Amniotic stem cell (primary cell): ENCODE results near the gene S1PR5.
"Not testable (repeated sequence)": the region's sequence is repeated elsewhere in the genome, so short reads cannot be mapped to it uniquely, and the experiment has no call there.

Source experiments
- DNase-seq: peaks from one replicate; lab custom pipeline; 2025; lab: John Stamatoyannopoulos, UW

Gene S1PR5

DNA sequence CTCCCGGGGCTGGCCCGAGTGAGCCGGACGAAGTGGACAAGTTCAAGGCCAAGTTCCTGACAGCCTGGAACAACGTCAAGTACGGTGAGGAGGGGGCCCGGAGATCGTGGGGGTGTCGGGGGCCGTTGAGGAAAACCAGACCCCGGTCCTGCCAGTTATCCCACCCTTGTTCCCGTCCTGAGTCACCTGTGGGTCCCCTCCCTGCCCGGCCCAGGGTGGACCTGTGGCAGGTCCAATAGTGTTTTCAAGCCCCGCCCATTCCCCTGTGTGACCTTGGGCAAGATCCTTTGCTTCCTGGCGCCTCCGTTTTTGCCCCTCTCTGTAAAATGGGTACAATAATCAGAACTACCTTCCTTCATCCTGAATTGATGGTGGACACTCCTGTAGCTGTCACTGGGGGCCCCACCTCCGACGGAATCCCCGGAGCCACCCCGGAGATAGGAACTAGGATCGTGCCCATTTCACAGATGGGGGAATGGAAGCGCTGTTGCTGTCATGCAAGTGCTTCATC is 27.1 kb upstream of the S1PR5 start:
- no peak for DNase-seq

DNA sequence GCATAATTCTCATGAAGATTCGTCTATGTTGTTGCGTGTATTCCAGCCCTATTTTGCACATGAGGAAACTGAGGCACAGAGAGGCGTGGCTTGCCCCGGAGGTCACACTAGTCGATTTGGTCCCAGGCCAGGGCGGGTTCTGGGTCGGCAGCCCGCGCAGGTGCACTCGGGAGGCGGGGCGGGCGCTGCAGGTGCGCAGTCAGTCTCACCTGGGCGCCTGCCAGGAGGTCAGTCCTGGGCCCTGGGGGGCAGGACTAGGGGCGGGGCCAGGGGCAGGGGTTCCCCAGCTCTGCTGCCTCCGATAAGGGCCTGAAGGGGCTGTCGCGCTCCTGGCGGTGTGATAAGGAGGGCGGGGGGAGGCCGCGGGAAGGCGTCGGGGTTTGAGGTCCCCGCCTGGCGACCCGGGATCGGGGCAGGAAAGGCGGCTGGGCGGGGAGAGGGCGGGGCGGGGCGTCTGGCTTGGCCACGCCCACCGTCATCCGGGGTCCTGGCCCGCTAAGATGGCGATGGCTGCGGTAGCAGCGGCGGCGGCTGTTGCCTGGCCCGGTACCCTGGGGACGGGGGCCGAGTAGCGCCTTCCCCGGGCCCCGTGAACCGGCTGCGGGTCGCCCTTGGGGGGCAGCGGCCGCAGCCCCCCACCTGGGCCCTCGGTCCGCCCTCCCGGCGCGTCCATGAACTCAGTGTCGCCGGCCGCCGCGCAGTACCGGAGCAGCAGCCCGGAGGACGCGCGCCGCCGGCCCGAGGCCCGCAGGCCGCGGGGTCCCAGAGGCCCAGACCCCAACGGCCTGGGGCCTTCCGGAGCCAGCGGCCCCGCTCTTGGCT is 26.4 kb upstream of the S1PR5 start, which contains the start of gene ATG4D:
ATG4D (plus strand) TSS at position 485 of the 822 bp plus-strand sequence; CDS start at position 672, 187 bp downstream.
- peak; percentile 55 for DNase-seq

DNA sequence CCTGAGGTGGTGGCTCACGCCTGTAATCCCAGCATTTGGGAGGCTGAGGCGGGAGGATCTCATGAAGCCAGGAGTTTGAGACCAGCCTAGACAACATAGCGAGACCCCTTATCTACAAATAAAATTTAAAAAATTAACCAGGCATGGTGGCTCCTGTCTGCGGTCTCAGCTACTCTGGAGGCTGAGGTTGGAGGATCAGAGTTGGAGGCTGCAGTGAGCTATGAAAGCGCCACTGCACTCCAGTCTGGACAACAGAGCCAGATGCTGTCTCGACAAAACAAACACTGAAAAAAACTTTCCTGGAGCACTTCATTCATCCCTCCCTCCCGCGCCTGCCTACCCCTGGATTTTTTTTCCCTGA is 25.8 kb upstream of the S1PR5 start:
- DNase-seq = no peak

DNA sequence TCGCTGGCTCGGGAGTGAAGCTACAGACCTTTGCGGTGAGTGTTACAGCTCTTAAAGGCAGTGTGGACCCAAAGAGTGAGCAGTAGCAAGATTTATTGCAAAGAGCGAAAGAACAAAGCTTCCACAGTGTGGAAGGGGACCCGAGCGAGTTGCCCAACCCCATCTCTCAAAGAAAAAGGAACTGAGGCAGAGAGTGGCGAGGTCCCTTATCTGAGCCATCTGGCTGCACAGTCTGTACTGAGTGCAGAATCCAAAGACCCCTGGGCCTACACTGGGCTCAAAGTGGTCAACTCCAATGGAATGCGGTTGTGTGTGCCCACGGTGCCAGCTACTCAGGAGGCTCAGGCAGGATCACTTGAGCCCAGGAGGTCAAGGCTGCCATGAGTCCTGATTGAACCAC is 21.8 kb upstream of the S1PR5 start:
- not testable (repeated sequence) for DNase-seq

DNA sequence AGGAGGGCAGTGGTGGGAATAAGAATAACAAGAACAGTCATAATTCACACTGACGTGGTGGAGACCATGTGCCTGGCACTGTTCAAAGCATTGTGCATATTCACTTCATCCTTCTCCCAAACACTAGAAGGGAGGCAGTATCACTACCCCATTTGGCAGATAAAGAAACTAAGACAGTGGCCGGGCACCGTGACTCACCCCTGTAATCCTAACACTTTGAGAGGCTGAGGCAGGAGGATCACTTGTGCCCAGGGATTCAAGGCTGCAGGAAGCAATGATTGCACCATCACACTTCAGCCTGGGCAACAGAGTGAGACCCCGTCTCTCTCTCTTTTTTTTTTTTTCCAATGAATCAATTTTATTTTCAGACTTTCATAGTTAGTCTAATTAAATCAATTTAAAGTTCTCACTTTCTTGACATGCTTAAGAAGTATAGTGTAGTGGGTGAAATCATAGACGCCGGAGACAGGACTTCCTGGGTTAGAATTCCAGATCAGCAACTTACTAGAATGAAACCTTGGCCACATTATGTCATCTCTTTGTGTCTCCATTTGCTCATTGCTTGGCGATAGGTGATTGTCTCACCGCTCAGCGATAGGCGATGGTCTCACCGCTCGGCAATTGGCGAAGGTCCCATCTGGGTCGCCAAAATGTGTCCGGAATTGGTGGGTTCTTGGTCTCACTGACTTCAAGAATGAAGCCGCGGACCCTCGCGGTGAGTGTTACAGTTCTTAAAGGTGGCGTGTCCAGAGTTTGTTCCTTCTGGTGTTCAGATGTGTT is 21.1 kb upstream of the S1PR5 start:
- no peak for DNase-seq

DNA sequence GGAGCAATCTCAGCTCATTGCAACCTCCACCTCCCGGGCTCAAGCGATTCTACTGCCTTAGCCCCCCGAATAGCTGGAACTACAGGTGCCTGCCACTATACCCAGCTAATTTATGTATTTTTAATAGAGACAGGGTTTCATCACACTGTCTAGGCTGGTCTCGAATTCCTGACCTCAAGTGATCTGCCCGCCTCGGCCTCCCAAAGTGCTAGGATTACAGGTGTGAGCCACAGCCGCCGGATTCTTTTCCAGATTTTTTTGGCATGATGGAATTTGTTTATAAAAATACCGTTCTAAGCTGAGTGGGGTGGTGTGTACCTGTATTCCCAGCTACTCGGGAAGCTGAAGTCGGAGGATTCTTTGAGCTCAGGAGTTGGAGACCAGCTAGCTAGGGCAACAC is 20.4 kb upstream of the S1PR5 start:
- no peak for DNase-seq

DNA sequence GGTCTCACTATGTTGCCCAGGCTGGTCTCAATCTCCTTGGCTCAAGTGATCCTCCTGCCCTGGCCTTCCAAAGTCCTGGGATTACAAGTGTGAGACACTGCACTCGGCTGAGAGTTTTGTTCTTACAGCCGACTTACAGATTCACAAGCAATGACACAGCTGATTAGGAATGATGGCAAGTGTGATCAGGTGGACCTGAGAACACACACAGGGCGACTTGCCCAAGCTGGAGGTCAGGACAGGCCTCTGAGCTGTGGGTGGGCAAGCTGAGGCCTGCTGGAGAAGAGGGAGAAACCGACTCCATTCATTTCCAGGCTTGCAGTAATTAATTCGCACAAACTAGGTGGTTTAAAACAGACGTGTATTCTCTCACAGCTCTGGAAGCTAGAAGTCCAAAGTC is 18.4 kb upstream of the S1PR5 start:
- DNase-seq = no peak

DNA sequence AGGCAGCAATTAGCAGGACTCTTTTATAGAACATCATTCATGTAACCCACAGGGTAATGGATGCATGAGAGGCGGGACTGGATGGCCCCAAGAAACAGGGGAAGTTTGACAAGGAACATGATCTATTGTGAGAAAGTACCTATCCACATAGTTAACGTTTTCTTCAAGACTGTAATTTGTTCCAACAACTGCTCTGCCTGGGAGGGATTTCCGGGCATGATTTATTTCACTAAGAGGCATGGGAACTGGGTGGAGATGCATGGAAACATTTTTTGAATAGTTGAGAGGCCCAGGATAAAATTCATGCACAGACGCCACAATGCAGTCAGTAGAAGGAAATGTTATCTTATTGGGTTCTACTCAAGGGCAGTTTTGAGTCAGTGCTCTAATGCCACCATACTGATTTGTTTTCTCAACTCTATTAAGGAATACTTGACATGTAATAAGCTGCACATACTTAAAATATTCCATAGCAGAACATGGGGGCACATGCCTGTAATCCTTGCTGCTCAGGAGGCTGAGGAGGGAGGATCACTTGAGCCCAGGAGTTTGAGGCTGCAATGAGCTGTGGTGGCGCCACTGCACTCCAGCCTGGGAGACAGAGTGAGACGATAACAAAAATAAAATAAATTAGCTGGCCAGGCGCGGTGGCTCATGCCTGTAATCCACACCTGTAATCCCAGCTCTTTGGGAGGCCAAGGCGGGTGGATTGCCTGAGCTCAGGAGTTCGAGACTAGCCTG is 16.6 kb upstream of the S1PR5 start:
- peak; percentile 75 for DNase-seq

DNA sequence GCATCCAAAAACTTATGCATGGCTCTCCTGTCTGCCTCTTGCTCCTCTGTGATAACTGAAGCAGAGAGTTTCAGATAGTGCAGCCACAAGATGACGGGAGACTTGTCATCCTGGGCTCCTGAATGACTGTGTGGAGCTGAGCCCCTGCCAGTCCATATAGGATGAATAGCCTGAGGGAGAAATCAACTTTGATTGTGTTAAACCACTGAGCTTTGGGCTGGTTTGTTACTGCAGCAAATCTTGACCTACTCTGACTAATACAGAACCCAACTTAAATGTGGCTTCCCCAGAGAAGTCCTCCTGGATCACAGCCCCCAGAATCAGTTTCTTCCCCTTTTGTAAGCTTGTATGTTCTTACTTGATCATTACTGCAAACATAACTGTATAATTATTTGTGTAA is 15.2 kb upstream of the S1PR5 start:
- no peak for DNase-seq

DNA sequence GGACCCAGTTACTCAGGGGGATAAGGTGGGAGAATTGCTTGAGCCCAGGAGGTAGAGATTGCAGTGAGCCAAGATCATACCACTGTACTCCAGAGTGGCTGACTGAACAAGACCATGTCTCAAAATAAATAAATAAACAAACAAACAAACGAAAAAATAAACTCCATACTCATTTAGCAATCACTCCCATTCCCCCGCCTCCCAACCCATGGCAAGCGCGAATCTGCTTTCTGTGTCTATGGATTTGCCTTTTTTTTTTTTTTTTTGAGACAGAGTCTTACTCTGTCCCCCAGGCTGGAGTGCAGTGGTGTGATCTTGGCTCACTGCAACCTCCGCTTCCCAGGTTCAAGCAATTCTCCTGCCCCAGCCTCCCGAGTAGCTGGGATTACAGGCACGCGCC is 9.6 kb upstream of the S1PR5 start:
- not testable (repeated sequence) for DNase-seq

DNA sequence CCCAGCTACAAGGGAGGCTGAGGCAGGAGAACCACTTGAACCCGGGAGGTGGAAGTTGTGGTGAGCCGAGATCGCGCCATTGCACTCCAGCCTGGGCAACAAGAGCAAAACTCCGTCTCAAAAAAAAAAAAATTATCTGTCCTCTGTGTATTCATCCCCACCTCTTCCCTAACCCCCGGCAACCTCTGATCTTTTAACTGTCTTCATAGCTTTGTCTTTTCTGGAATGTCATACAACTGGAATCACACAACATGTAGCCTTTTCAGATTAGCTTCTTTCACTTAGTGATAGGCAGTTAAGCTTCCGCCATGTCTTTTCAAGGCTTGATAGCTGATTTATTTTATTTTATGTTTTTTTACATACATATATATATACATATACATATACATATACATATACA is 8.4 kb upstream of the S1PR5 start:
- DNase-seq = no peak

DNA sequence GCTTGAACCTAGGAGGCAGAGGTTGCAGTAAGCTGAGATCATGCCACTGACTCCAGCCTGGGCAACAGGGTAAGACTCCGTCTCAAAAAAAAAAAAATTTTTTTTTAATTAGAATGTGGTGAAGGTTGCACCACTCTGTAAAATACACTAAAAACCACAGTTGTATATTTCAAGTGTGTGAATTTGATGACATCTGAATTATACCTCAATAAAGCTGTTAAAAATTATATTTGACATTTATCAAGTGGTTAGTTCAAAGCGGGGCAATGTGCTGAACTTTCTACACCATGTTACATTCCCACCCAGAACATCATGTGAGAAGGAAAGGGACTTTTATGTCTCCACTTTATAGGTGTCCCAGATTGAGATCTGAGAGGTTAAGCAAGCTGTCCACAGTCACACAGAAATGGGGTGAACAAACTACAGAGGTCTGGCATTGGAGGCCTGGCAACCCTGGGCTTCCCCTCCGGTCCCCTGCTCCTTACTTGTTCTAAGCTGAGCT is 5.9 kb upstream of the S1PR5 start:
- no peak for DNase-seq

DNA sequence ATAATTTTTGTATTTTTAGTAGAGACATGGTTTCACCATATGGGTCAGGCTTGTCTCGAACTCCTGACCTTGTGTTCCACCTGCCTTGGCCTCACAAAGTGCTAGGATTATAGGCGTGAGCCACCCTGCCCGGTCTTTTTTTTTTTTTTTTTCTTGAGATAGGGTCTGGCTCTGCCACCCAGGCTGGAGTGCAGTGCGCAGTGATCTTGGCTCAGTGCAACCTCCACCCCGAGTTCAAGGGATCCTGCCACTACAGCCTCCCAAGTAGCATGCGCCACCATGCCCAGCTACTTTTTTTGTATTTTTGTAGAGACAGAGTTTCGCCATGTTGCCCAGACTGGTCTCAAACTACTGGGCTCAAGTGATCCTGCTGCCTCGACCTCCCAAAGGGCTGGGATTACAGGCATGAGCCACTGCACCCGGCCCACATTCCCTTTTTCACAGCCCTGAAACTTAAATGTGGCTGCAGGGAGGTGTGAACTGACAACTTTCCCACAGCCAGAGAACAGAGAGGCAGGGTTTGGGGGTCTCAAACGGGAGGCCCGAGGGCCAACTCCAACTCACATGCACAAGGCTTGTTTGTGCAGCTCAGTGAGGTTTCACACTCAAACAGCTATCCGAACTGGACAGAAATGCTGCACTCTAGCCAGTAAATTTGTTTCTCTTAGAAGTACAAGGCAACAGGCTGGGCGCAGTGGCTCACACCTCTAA is 4.4 kb upstream of the S1PR5 start:
- no peak for DNase-seq

DNA sequence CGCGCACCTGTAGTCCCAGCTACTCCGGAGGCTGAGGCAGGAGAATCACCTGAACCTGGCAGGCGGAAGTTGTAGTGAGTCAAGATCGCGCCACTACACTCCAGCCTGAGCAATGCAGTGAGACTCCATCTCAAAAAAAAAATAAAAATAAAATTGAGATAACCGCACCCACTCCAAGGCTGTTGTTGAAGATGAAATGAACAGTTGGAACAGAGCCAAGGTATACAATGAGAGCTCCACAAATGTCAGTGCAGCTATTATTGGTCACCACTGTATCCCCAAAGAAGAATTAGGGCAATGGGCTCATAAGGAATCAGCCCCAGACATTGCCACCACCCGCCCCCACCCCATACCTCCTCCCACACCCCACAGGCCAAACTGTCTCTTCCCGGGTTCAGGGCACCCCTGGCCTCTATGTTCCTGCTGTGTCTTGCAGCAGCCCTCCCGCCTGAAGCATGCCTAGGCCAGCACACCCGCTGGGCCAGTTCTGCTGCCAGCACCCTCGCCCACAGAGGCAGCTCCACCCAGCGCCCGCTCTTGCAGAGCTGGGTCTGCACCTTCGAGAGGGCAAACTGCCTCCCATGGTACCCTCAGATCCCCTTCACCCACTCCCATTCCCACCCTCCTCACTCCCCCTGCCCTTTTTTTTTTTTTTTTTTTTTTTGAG is 3.5 kb upstream of the S1PR5 start:
- no peak for DNase-seq

DNA sequence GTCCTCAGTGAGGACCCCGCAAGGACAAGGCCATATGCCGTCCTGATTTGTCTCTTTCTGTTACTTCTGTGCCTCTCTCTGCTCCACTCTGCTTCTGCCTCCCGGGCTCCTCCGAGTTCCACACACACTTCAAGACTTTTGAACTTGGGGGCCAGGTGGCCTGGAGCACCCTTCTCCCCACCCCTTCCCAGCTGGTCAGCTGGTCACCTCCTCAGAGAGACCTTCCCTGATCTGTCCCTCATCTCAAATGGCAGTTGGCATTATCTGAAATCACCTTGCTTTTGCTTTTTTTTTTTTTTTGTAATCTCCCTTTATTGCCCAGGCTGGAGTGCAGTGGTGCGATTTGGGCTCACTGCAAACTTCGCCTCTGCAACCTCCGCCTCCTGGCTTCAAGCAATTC is 2.2 kb upstream of the S1PR5 start:
- DNase-seq = no peak

DNA sequence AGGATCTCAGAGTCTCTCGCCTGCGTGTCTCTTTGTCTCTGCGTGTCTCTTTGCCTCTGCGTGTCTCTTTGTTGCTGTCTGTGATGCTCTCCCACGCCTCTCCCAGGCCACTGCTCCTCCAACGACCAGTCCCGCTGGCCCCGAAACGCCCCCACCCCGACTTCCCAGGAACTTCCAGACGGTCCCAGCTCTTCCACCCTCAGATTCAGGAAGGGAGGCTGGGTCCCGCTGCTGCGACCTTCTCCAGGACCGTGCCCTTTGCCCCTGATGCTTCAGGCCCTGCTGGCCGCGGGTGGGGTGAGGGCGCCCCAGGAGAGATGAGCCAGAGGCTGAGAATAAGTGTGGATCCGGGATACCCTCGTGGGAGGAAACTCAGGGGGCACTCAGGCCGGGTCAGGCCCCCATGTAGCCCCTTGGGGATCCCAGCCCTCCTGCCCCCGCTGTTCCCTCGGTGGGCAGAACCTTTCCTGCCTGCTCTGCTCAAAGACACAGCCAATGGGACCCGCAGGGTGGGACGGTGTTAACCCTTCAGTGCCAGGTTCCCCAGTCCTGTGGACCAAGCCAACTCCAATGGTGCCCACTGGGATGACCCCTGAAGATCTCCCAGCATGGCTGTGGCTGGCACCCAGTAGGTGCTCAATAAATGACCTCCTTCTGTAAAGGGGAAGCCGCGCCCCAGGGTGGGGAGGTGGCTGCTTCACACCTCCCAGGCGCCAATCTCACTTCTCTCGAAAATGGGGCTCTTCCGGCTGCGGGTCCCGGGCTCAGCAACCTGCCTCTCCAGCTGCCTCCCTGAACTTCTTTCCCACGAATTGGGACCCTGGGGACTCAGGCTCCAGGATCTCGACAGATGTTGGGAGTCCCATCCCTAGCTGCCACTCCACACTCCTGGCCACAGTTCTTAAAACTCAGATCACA is 1.5 kb upstream of the S1PR5 start:
- DNase-seq = no peak

DNA sequence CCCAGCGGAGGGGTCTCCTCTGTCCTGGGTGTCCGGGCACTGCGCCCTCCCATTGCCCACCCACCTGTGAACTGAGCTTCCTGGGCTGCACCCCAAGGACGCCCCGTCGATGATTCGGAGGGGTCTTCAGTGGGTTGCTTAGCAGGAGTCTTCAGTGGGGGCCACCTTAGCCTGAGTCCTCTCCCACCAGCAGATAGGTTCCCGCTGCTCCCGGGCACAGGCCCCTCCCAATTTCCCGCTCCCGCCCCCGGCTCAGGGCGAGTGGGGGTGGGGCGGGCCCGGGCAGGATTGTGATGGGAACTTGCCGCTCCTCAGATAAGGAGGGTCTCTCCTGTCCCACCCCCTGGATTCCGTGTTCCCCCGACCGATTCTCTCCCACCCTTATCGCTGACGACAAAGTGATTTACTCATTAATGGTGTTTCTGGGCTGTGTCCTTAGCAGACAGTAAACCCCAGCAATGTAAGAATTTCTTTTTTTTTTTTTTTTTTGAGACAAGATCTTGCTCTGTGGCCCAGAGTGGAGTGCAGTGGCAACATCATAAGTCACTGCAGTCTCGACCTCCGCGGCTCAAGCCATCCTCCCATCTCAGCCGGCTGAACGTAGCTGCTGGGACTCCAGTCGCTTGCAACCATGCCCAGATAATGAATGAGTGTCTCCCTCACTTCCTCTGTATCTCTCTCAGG is 655 bp upstream of the S1PR5 start:
- no peak for DNase-seq

DNA sequence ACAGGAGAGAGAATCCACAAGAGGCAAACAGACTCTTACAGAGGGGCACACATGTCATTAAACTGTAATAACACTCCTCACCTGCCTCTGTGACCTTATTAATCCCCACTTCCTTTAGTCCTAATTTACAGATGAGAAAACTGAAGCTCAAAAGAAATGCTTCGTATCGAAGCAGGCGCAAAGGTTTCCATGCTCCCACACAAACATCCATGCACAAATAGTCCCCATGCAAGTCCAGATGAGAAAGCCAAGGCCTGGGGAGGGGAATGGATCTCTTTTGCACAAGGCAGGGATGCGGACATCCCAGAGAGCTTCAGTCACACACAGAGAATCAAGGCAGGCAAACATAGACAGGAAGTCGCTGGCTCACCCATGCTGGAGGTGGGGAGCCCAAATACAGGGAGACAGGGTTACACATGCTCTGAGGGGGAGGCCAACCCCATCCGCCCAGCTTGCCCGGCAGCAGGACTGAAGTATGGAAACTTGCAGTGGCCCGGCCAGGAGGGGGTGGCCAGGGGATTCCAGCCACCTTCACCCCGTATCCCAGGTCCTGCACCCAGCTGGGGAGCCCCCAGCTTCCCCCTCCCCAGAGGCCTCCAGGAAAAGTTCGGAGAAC is 468 bp downstream of the S1PR5 start:
- no peak for DNase-seq

DNA sequence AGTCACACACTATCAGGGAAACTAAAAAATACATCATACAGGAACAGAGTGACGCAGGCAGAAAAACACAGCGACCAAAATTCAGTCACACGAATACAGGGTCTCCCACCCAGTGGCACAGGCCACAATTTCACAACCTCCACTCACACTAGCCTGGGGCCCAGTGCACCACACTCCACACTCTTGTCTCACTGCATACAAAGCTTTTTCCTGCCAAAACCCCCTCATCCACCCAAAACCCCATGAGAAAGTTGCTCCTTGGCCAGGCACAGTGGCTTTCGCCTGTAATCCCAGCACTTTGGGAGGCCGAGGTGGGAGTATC is 1.2 kb downstream of the S1PR5 start:
- no peak for DNase-seq
